Measurements from ENCODE around the gene JCAD. TPM values are rescaled to one million over a fixed set of nuclear protein-coding genes. Genes with fewer than 3 reads are reported as not detected.

Gene JCAD
- total RNA-seq, 1 experiment from 2014 or later = 0.77 TPM

GRCh38 chr10:30093303-30093950, 34.0 kb upstream of the JCAD start:
- H3K14ac ChIP-seq (ENCODE audit: insufficient read depth, low read length) = no peak overlapping the region
- no peaks in the 10 kb centered on the region for H3K27me3 ChIP-seq (ENCODE audit: insufficient read depth, low read length)
- Mint-ChIP-seq H3K4me3 (no peak overlapping the region), H3K36me3 (ENCODE audit: insufficient read depth in 1 of 3, low read depth in 3 of 3) (no peaks in the 10 kb centered on the region; a peak in 1 of 7 replicates), H3K27me3 (ENCODE audit: low read depth) (no peaks in the 10 kb centered on the region), H3K27ac (no peak overlapping the region), H3K9me3 (no peaks in the 10 kb centered on the region), H3K4me1 (peaks cover 10 to 11% of the 10 kb centered on the region in 2 experiments)
- no peaks in the 10 kb centered on the region for H3K9me3 ChIP-seq (ENCODE audit: control insufficient read depth, low read depth, low read length)
- H4K91ac ChIP-seq (ENCODE audit: insufficient read length, low read depth, low read length) = no peak overlapping the region
- H2BK20ac ChIP-seq (ENCODE audit: low read depth, low read length, poor library complexity, severe bottlenecking) = no peak overlapping the region
- no peaks in the 10 kb centered on the region for H3K79me2 ChIP-seq (ENCODE audit: insufficient read depth, low read length)
- H3K4ac ChIP-seq (ENCODE audit: low read depth, low read length) = no peak overlapping the region
- H3K23ac ChIP-seq (ENCODE audit: insufficient read length, low read depth, low read length) = no peak overlapping the region
- H4K20me1 ChIP-seq (ENCODE audit: control insufficient read depth, insufficient read depth, insufficient read length) = no peaks in the 10 kb centered on the region
- no peak overlapping the region for H2BK12ac ChIP-seq (ENCODE audit: insufficient read length, low read depth, low read length)
- H2BK120ac ChIP-seq (ENCODE audit: low read depth, low read length, poor library complexity, severe bottlenecking) = no peak overlapping the region
- H2BK15ac ChIP-seq (ENCODE audit: low read depth, low read length) = no peak overlapping the region
- H4K5ac ChIP-seq (ENCODE audit: insufficient read length, low read depth, low read length) = no peak overlapping the region
- no peak; the same call in 2 of the 3 replicates for TF ChIP-seq CTCF (conservative IDR thresholded peaks at IDR 0.05)
- H3K18ac ChIP-seq (ENCODE audit: insufficient read length, low read depth, low read length) = no peak overlapping the region
- DNase-seq = no peak
- H3K27ac ChIP-seq (ENCODE audit: insufficient read length, low read depth, low read length) = no peak overlapping the region
- no peak overlapping the region for H2BK5ac ChIP-seq (ENCODE audit: insufficient read length, low read length)
- no peak overlapping the region for H4K8ac ChIP-seq (replicated peaks; ENCODE audit: insufficient read length, low read depth, low read length)
- no peak overlapping the region for H3K4me2 ChIP-seq (ENCODE audit: insufficient read depth, insufficient read length, low read length)
- no peak overlapping the region for H2AK5ac ChIP-seq (ENCODE audit: insufficient read length, low read length)
- no peaks in the 10 kb centered on the region for H3K79me1 ChIP-seq (ENCODE audit: insufficient read depth, low read depth, low read length, poor library complexity, severe bottlenecking)
- H3K4me1 ChIP-seq (ENCODE audit: insufficient read depth, low read length) = no peaks in the 10 kb centered on the region
- H3K23me2 ChIP-seq (ENCODE audit: insufficient read length, low read depth, low read length, poor library complexity, severe bottlenecking) = no peaks in the 10 kb centered on the region
- WGBS (ENCODE audit: extremely low coverage, insufficient read length, low lambda C conversion rate) = no CpG with 5 or more reads among the region's 9 CpGs
- H3K9ac ChIP-seq (ENCODE audit: extremely low read depth, insufficient read length, low read length) = no peak overlapping the region
- no peak overlapping the region for H3K56ac ChIP-seq (ENCODE audit: insufficient read length, low read depth, low read length)
- no peak overlapping the region for H2AFZ ChIP-seq (ENCODE audit: low read length)
- H3T11ph ChIP-seq (ENCODE audit: low read length) = no peak overlapping the region
